ENCODE measurements around the gene ATXN1L.
A peak's percentile ranks its signal among the peaks of the same experiment; 100 is the strongest.

- TF ChIP-seq CTCF (IDR thresholded peaks at IDR 0.05) = peak in 1 of 6 experiments; percentile 9
- no peak for TF ChIP-seq POLR2A (IDR thresholded peaks at IDR 0.05)
Measured at GRCh38 chr16:71894229-71894920, 48.6 kb downstream of the ATXN1L start.
